ENCODE data around the gene SMAD6. TPM values are rescaled to one million over a fixed set of nuclear protein-coding genes. Genes with fewer than 3 reads are reported as not detected.

Gene SMAD6
- total RNA-seq, 2 donors from 2014 or later, result 9.4 to 22.0 TPM

- Histone ChIP-seq H3K27ac (no peak overlapping the region), H3K4me1 (no peaks in the 10 kb centered on the region), H3K4me3 (no peak overlapping the region), H3K9me3 (no peaks in the 10 kb centered on the region), H3K27me3 (no peaks in the 10 kb centered on the region), H3K9ac (ENCODE audit: low read depth in 2 of 2, low read length in 2 of 2) (no peak overlapping the region), H3K36me3 (no peaks in the 10 kb centered on the region)
- intact Hi-C loops (cut with DNase I), result no loop called here
- no peak for TF ChIP-seq CTCF (IDR thresholded peaks at IDR 0.05)
- no peak for DNase-seq
Observed at GRCh38 chr15:66831801-66832390, 129.9 kb downstream of the SMAD6 start.

Other genes with a start within 250 kb of the SMAD6 start
- 10 to 100 TPM; 17.2 to 21.3 TPM for gene SNAPC5, start 204.5 kb upstream of the SMAD6 start, total RNA-seq
- gene RPL4, start 197.4 kb upstream of the SMAD6 start, total RNA-seq, result 1,000 to 10,000 TPM; 1,582 to 1,802 TPM
- gene ZWILCH, start 196.9 kb upstream of the SMAD6 start, total RNA-seq, result 10 to 100 TPM in 1 of 2 donors, 1 to 10 TPM in 1; 8.4 to 20.1 TPM
- not detected for gene LCTL, start 136.2 kb upstream of the SMAD6 start, total RNA-seq

Data from colonic mucosa (tissue), 4 donors.